H9 (cell line): ENCODE data around the gene PLRG1. TPM values are rescaled to one million over a fixed set of nuclear protein-coding genes. Genes with fewer than 3 reads are reported as not detected.

Experiments used
- DNase-seq: peaks from one replicate; pipeline ENCODE4 v3.0.0-alpha.2; 2017
- H2AFZ ChIP-seq: one replicate; pipeline ENCODE4 v1.6.1; 2013; ENCODE audit warnings: mild to moderate bottlenecking, low read length, control low read depth, moderate library complexity
- H2AK5ac ChIP-seq: 2 replicates; pipeline ENCODE4 v1.6.1; 2013; ENCODE audit warnings: low read length, control low read depth, mixed read lengths; ENCODE audit not compliant: insufficient read length
- H2BK120ac ChIP-seq: one replicate; pipeline ENCODE4 v1.6.1; 2013; ENCODE audit warnings: low read depth, mild to moderate bottlenecking, low read length, control low read depth, inconsistent platforms; ENCODE audit not compliant: poor library complexity, severe bottlenecking
- H2BK12ac ChIP-seq: 2 replicates; pipeline ENCODE4 v1.6.1; 2013; ENCODE audit warnings: low read length, control low read depth, mixed read lengths, low read depth; ENCODE audit not compliant: insufficient read length
- H2BK15ac ChIP-seq: 2 replicates; pipeline ENCODE4 v1.6.1; 2013; ENCODE audit warnings: low read depth, low read length, control low read depth
- H2BK20ac ChIP-seq: one replicate; pipeline ENCODE4 v1.6.1; 2013; ENCODE audit warnings: low read depth, mild to moderate bottlenecking, low read length, control low read depth, inconsistent platforms; ENCODE audit not compliant: poor library complexity, severe bottlenecking
- H2BK5ac ChIP-seq: 2 replicates; pipeline ENCODE4 v1.6.1; 2013; ENCODE audit warnings: low read length, control low read depth, mixed read lengths; ENCODE audit not compliant: insufficient read length
- H3K14ac ChIP-seq: 2 replicates; pipeline ENCODE4 v1.6.1; 2013; ENCODE audit warnings: low read length, control low read depth; ENCODE audit not compliant: insufficient read depth
- H3K18ac ChIP-seq: 2 replicates; pipeline ENCODE4 v1.6.1; 2013; ENCODE audit warnings: low read depth, mild to moderate bottlenecking, mixed read lengths, low read length, control low read depth; ENCODE audit not compliant: insufficient read length
- H3K23ac ChIP-seq: 2 replicates; pipeline ENCODE4 v1.6.1; 2013; ENCODE audit warnings: low read length, control low read depth, mixed read lengths, low read depth; ENCODE audit not compliant: insufficient read length
- H3K23me2 ChIP-seq: 2 replicates; pipeline ENCODE4 v1.6.1; 2013; ENCODE audit warnings: low read depth, mild to moderate bottlenecking, mixed read lengths, low read length, control low read depth; ENCODE audit not compliant: insufficient read length, poor library complexity, severe bottlenecking
- H3K27ac ChIP-seq: 2 replicates; pipeline ENCODE4 v1.5.1; 2013; ENCODE audit warnings: low read length, control low read depth, mixed read lengths, low read depth; ENCODE audit not compliant: insufficient read length
- H3K27me3 ChIP-seq: 2 replicates; pipeline ENCODE4 v1.6.1; 2013; ENCODE audit warnings: low read length, control low read depth, inconsistent platforms; ENCODE audit not compliant: insufficient read depth
- H3K4ac ChIP-seq: 2 replicates; pipeline ENCODE4 v1.6.1; 2013; ENCODE audit warnings: low read depth, mild to moderate bottlenecking, control low read depth, inconsistent platforms, low read length, moderate library complexity
- H3K4me1 ChIP-seq: 2 replicates; pipeline ENCODE4 v1.6.1; 2013; ENCODE audit warnings: low read length, control low read depth, inconsistent platforms; ENCODE audit not compliant: insufficient read depth
- H3K4me2 ChIP-seq: 2 replicates; pipeline ENCODE4 v1.6.1; 2013; ENCODE audit warnings: low read length, control low read depth, mixed read lengths; ENCODE audit not compliant: insufficient read length, insufficient read depth
- H3K56ac ChIP-seq: 2 replicates; pipeline ENCODE4 v1.6.1; 2013; ENCODE audit warnings: low read depth, mild to moderate bottlenecking, mixed read lengths, low read length, control low read depth; ENCODE audit not compliant: insufficient read length
- H3K79me1 ChIP-seq: 2 replicates; pipeline ENCODE4 v1.6.1; 2013; ENCODE audit warnings: low read depth, mild to moderate bottlenecking, moderate library complexity, low read length, control low read depth, inconsistent platforms; ENCODE audit not compliant: insufficient read depth, poor library complexity, severe bottlenecking
- H3K79me2 ChIP-seq: 2 replicates; pipeline ENCODE4 v1.6.1; 2013; ENCODE audit warnings: low read length, control low read depth, inconsistent platforms; ENCODE audit not compliant: insufficient read depth
- H3K9ac ChIP-seq: 2 replicates; pipeline ENCODE4 v1.6.1; 2013; ENCODE audit warnings: low read length, control low read depth, mixed read lengths; ENCODE audit not compliant: insufficient read length; ENCODE audit errors: extremely low read depth
- H3K9me3 ChIP-seq: one replicate; pipeline ENCODE4 v1.6.1; 2013; ENCODE audit warnings: low read depth, low read length, inconsistent platforms; ENCODE audit not compliant: control insufficient read depth
- H3T11ph ChIP-seq: one replicate; pipeline ENCODE4 v1.6.1; 2013; ENCODE audit warnings: mild to moderate bottlenecking, low read length, control low read depth, inconsistent platforms
- H4K20me1 ChIP-seq: one replicate; pipeline ENCODE4 v1.6.1; 2013; ENCODE audit not compliant: control insufficient read depth, insufficient read length, insufficient read depth
- H4K5ac ChIP-seq: 2 replicates; pipeline ENCODE4 v1.6.1; 2013; ENCODE audit warnings: low read depth, mild to moderate bottlenecking, mixed read lengths, low read length, control low read depth; ENCODE audit not compliant: insufficient read length
- H4K8ac ChIP-seq: replicated peaks from 2 replicates; pipeline ENCODE4 v1.6.1; 2013; ENCODE audit warnings: low read length, control low read depth, mixed read lengths, low read depth; ENCODE audit not compliant: insufficient read length
- H4K91ac ChIP-seq: 2 replicates; pipeline ENCODE4 v1.6.1; 2013; ENCODE audit warnings: low read depth, mild to moderate bottlenecking, moderate library complexity, mixed read lengths, low read length, control low read depth; ENCODE audit not compliant: insufficient read length
- H3K27ac Mint-ChIP-seq, 3 experiments: 2 replicates in 2 of 3; 3 replicates in 1 of 3; pipeline ENCODE4 v1.8.0; 2020 to 2021; ENCODE audit warnings: mixed read lengths in 3 of 3, mild to moderate bottlenecking in 1 of 3, moderate library complexity in 1 of 3
- H3K27me3 Mint-ChIP-seq: 2 replicates; pipeline ENCODE4 v1.8.0; 2021; ENCODE audit warnings: low read depth, mild to moderate bottlenecking, moderate library complexity, mixed read lengths
- H3K36me3 Mint-ChIP-seq, 3 experiments: 2 replicates in 2 of 3; 3 replicates in 1 of 3; pipeline ENCODE4 v1.8.0; 2020 to 2021; ENCODE audit warnings: low read depth in 3 of 3, mixed read lengths in 3 of 3; ENCODE audit not compliant: insufficient read depth in 1 of 3
- H3K4me1 Mint-ChIP-seq, 2 experiments: 2 replicates each; pipeline ENCODE4 v1.8.0; 2020; ENCODE audit warnings: mixed read lengths in 2 of 2
- H3K4me3 Mint-ChIP-seq, 2 experiments: 2 replicates in 1 of 2; 3 replicates in 1 of 2; pipeline ENCODE4 v1.8.0; 2020 to 2021; ENCODE audit warnings: mild to moderate bottlenecking in 2 of 2, mixed read lengths in 2 of 2, moderate library complexity in 1 of 2
- H3K9me3 Mint-ChIP-seq, 2 experiments: 2 replicates in 1 of 2; 3 replicates in 1 of 2; pipeline ENCODE4 v1.8.0; 2020; ENCODE audit warnings: mild to moderate bottlenecking in 2 of 2, mixed read lengths in 2 of 2, moderate library complexity in 1 of 2
- CTCF ChIP-seq: fragments of 200-600 bp; sonication (generic); conservative IDR thresholded peaks from 3 replicates; pipeline ENCODE4 v1.8.0; 2021; ENCODE audit warnings: antibody characterized with exemption, mild to moderate bottlenecking
- WGBS: extraction: QIAGEN DNeasy Blood & Tissue Kit; methylation state at CpG from one replicate; pipeline ENCODE4 v1.1.7; 2013; ENCODE audit warnings: missing lambda C conversion rate, low lambda C conversion rate, mixed read lengths; ENCODE audit not compliant: insufficient read length; ENCODE audit errors: extremely low coverage; 5-methylcytosine and 5-hydroxymethylcytosine counted together
- total RNA-seq: library from RNA; stranded (reverse); gene quantifications from 2 replicates; pipeline ENCODE4 v1.2.1, GENCODE V29; 2021

PLRG1 gene
- total RNA-seq, 1 experiment from 2014 or later: 113 TPM

GRCh38 chr4:154511981-154512380, 38.2 kb downstream of the PLRG1 start:
- Histone ChIP-seq H3T11ph (no peak overlapping the region), H3K23ac (no peak overlapping the region), H4K5ac (no peak overlapping the region), H3K4me1 (no peaks in the 10 kb centered on the region; the same call in 1 of the 2 replicates), H2BK20ac (no peak overlapping the region), H2BK12ac (no peak overlapping the region), H3K14ac (no peak overlapping the region), H3K56ac (no peak overlapping the region), H2BK15ac (no peak overlapping the region), H3K4me2 (no peak overlapping the region), H3K9me3 (no peaks in the 10 kb centered on the region), H2AFZ (peak overlapping the region; percentile 87), H3K9ac (no peak overlapping the region), H4K91ac (no peak overlapping the region), H3K79me2 (no peaks in the 10 kb centered on the region), H2BK5ac (no peak overlapping the region), H2BK120ac (no peak overlapping the region), H4K8ac (no peak overlapping the region), H4K20me1 (no peaks in the 10 kb centered on the region), H3K27ac (no peak overlapping the region), H3K4ac (no peak overlapping the region), H3K23me2 (no peaks in the 10 kb centered on the region), H3K27me3 (no peaks in the 10 kb centered on the region), H2AK5ac (no peak overlapping the region), H3K18ac (no peak overlapping the region), H3K79me1 (no peaks in the 10 kb centered on the region)
- no peak for DNase-seq
- H3K4me1 Mint-ChIP-seq: peaks cover 12 to 13% of the 10 kb centered on the region in 2 experiments
- no CpG with 5 or more reads among the region's 4 CpGs for WGBS
- no peak overlapping the region for H3K4me3 Mint-ChIP-seq
- no peak overlapping the region for H3K27ac Mint-ChIP-seq
- peaks cover 0 to 5% of the 10 kb centered on the region in 2 experiments; a peak in 3 of 5 replicates for H3K9me3 Mint-ChIP-seq
- no peak for TF ChIP-seq CTCF
- H3K27me3 Mint-ChIP-seq: no peaks in the 10 kb centered on the region
- no peaks in the 10 kb centered on the region for H3K36me3 Mint-ChIP-seq
